GM19467 (cell line): ENCODE results near the gene TEK.
A peak's percentile ranks its signal among the peaks of the same experiment; 100 is the strongest.
"Not testable (repeated sequence)": the region's sequence is repeated elsewhere in the genome, so short reads cannot be mapped to it uniquely, and the experiment has no call there.

ENCODE experiments used
- ATAC-seq: cut with Tn5 transposase; IDR thresholded peaks from one replicate; pipeline ENCODE4 v1.9.1; 2021; ENCODE audit warnings: mild to moderate bottlenecking, moderate library complexity; ENCODE audit not compliant: unreplicated experiment

TEK gene

DNA sequence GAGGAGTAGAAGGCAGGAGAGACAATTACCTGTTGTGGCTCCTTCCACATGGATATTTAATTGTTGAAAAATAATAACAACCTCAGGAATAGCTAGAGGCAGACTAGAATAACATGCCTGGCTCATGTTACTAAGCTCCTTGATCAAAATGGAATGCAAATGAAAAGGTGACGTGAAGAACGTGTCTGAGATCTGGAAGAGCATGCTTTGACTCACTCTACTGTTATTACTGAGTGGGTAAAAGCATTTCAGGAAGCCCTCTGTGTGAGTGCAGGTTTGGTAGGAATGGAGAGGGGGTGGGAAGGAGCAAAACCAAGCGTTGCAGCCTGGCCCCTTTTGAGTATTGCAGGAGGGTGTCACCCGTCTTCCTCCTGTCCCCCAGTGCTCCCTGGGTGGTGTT, 103.2 kb downstream of the TEK start:
- no peak for ATAC-seq

DNA sequence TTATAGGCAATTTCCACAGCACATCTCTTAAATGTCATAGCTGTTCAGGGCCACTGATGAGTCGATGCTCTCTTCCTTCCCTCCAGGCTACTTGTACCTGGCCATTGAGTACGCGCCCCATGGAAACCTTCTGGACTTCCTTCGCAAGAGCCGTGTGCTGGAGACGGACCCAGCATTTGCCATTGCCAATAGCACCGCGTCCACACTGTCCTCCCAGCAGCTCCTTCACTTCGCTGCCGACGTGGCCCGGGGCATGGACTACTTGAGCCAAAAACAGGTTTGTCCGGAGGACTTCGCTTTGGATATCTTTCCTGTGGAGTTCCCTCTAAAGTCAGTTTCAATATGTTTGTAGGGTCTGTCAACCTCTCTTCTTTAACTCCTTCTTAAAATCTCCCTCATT, 103.6 kb downstream of the TEK start:
- no peak for ATAC-seq

DNA sequence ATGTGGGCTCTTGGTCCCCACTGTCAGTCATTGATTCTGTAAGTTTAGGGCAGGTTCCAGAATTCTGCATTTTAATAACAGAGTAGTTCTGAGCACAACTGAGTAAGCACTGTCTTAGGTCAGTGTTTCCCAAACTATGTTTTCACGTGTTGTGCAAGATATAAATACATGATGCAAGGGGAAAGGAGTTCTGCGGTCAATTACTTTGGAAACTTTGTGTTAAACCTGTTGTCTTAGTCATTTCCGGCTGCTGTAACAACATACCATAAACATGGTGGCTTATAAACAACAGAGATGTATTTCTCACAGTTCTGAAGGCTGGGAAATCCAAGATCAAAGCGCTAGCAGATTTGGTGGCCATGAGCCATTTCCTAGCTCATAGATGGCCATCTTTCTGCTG, 118.2 kb downstream of the TEK start:
- ATAC-seq, result no peak

DNA sequence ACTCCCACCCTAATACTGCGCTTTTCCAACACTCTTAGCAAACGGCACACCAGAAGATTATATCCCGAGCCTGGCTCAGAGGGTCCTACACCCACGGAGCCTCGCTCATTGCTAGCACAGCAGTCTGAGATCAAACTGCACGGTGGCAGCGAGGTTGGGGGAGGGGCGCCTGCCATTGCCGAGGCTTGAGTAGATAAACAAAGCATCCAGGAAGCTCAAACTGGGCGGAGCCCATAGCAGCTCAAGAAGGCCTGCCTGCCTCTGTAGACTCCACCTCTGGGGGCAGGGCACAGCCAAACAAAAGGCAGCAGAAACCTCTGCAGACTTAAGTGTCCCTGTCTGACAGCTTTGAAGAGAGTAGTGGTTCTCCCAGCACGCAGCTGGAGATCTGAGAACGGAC, 130.6 kb downstream of the TEK start:
- ATAC-seq, result not testable (repeated sequence)

DNA sequence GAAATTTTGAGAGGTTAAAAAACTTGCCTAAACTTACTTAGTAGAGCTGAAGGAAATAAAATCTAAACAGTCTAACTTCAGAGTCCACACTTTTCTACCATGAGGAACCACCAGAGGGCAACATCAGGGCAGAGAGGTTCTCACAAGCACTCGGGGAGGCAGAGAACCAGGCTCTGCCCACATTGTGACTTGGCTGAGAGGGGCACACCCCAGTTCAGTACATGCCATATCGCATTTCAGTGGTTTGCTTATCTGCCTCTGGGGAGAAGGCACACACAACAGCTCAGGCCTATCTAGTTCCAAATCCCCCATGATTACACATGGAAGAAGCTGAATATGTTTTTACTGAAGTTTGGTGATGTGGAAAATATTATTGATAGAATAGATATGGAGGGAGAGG, 138.7 kb downstream of the TEK start:
- ATAC-seq, result peak; percentile 86

GRCh38 chr9:27248702-27249101, 139.7 kb downstream of the TEK start:
- ATAC-seq, result no peak

- ATAC-seq, result no peak
Measured at GRCh38 chr9:27258662-27259061, 149.6 kb downstream of the TEK start.

- ATAC-seq, result no peak
Measured at GRCh38 chr9:27260789-27261516, 151.9 kb downstream of the TEK start.

GRCh38 chr9:27261517-27262211, 152.6 kb downstream of the TEK start:
- ATAC-seq, result no peak

DNA sequence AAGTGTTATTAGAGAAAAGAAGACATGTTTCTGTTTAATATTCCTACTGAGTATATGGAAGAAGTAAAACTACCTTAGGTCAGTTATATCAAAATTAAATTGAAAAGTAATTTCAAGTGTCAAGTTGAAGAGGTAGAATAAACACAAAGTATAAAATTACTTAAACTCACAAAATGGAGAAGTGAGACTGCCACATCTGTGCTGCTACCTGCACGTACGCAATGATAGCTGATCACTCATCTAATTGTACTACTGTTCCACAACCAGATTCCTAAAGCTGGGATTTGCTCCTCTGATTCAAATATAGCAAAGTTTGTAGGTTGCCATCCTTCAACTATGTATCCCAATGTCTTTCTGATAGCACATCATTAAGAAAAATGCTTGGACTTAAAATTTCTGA, 163.1 kb downstream of the TEK start:
- ATAC-seq, result no peak

DNA sequence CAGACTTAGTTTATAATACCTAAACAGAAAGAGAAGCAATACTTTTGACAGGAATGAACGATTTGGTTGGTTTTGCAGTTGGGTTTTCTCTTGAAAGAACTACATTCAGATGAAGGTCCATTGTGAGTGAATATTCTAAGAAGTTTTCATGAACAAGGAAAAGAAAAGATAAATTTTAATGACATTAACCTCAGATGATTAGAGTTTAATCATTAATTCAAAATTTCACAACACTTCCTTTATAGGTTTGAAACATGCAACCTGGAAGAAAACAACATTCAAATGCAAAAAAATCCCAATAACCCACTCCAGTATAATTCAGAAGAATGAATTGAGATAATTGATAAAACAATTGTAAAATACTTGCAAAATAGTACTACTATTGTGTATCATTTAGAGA, 164.2 kb downstream of the TEK start:
- no peak for ATAC-seq

GRCh38 chr9:27276193-27277030, 167.4 kb downstream of the TEK start:
- no peak for ATAC-seq

DNA sequence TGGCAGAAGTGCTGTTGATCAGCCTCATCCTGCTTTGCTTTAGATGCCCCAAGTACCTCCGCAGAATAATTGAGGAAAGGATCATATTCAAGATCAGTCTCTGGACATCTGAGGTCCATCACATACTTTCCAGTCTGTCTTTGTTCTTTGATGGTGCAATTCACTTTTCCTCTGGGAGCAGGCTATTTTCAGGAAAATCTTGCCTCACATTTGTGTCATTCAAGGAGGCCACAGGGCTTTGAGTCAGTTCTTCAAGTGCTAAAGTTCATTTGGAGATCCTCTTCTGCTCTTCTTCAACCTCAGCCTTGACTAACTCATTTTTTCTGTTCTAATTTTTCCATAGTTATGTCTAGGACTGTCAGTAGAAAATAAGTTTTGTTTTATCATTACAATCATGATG, 169.3 kb downstream of the TEK start:
- no peak for ATAC-seq

DNA sequence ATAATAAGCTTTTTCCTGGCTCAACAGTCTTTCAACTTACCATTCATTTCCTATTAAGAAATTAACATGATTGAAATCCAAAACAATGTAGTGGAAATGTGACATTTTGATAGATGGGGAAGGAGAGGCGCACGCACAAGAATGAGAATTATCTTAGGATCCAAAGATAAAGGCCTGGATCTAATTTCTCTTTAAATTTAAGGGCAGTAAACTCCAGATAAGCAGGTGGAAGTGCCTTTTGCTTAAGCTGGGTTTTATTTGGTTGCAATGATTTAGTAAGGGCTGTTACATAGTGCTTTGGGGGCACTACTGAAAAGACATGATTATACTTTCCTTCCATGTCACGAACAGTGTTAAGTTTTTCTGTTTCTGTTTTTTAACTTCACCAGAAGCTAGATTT, 170.6 kb downstream of the TEK start:
- ATAC-seq, result no peak
